Smooth muscle cell (in vitro differentiated cells): ENCODE results near the gene AMOTL2. TPM values are rescaled to one million over a fixed set of nuclear protein-coding genes. Genes with fewer than 3 reads are reported as not detected.

Experiments
- DNase-seq: peaks from one replicate; lab custom pipeline; 2025; ENCODE audit not compliant: unreplicated experiment; lab: John Stamatoyannopoulos, UW
- H2AFZ ChIP-seq: fragments of 200-600 bp; sonication (generic); 2 replicates; pipeline ENCODE4 v1.6.0; 2016; ENCODE audit warnings: antibody characterized with exemption, low read depth, mild to moderate bottlenecking
- H3F3A ChIP-seq: fragments of 200-600 bp; sonication (generic); 2 replicates; pipeline ENCODE4 v1.6.0; 2017; ENCODE audit warnings: antibody characterized with exemption, low read depth
- H3K27ac ChIP-seq: fragments of 200-600 bp; sonication (generic); 2 replicates; pipeline ENCODE4 v1.5.1; 2016; ENCODE audit warnings: low read depth, mild to moderate bottlenecking
- H3K27me3 ChIP-seq: fragments of 200-600 bp; sonication (generic); 2 replicates; pipeline ENCODE4 v1.6.1; 2016; ENCODE audit warnings: low read depth, mild to moderate bottlenecking
- H3K36me3 ChIP-seq: fragments of 200-600 bp; sonication (generic); 2 replicates; pipeline ENCODE4 v1.5.1; 2016; ENCODE audit warnings: low read depth
- H3K4me1 ChIP-seq: fragments of 200-600 bp; sonication (generic); 2 replicates; pipeline ENCODE4 v1.5.1; 2016; ENCODE audit warnings: low read depth
- H3K4me2 ChIP-seq: fragments of 200-600 bp; sonication (generic); 2 replicates; pipeline ENCODE4 v1.6.0; 2016; ENCODE audit warnings: mild to moderate bottlenecking
- H3K4me3 ChIP-seq: fragments of 200-600 bp; sonication (generic); 2 replicates; pipeline ENCODE4 v1.5.1; 2016; ENCODE audit warnings: mild to moderate bottlenecking
- H3K79me2 ChIP-seq: fragments of 200-600 bp; sonication (generic); 2 replicates; pipeline ENCODE4 v1.6.0; 2016; ENCODE audit warnings: low read depth, mild to moderate bottlenecking
- H3K9ac ChIP-seq: fragments of 200-600 bp; sonication (generic); 2 replicates; pipeline ENCODE4 v1.6.0; 2016; ENCODE audit warnings: low read depth
- H3K9me3 ChIP-seq: fragments of 200-600 bp; sonication (generic); replicated peaks from 2 replicates; pipeline ENCODE4 v1.5.1; 2016; ENCODE audit warnings: low read depth
- H4K20me1 ChIP-seq: fragments of 200-600 bp; sonication (generic); 2 replicates; pipeline ENCODE4 v1.6.0; 2016; ENCODE audit warnings: low read depth
- CTCF ChIP-seq: fragments of 200-600 bp; sonication (generic); IDR thresholded peaks from 2 replicates; pipeline ENCODE4 v1.5.1; 2017; ENCODE audit warnings: borderline replicate concordance, mild to moderate bottlenecking, antibody characterized with exemption; ENCODE audit not compliant: insufficient read depth, poor library complexity, severe bottlenecking
- WGBS: methylation state at CpG from one replicate; pipeline ENCODE4 v1.1.7; 2016; ENCODE audit warnings: low lambda C conversion rate; 5-methylcytosine and 5-hydroxymethylcytosine counted together
- polyA plus RNA-seq: library from polyadenylated mRNA; unstranded; fragments of >200 nt; fragmentation: Nextera tagmentation; extraction: Ambion mirVana; gene quantifications from 2 replicates; pipeline ENCODE4 v1.2.1, GENCODE V29; 2016
- total RNA-seq: library from RNA; depleted of rRNA; stranded (reverse); fragments of >200 nt; gene quantifications from 2 replicates; pipeline ENCODE4 v1.2.3, GENCODE V29; 2014

The AMOTL2 gene
- total and polyA plus RNA-seq, 2 experiments from 2014 or later, result 109 to 114 TPM

- H3K27me3 ChIP-seq, result no peaks in the 10 kb centered on the region
- H3K4me2 ChIP-seq, result no peak overlapping the region
- H3K4me1 ChIP-seq, result peaks cover 26% of the 10 kb centered on the region
- no peaks in the 10 kb centered on the region for H3K9me3 ChIP-seq
- no peaks in the 10 kb centered on the region for H3K36me3 ChIP-seq
- H2AFZ ChIP-seq, result no peak overlapping the region
- H3K79me2 ChIP-seq, result no peaks in the 10 kb centered on the region
- H3F3A ChIP-seq, result peaks cover 38% of the 10 kb centered on the region
- TF ChIP-seq CTCF, result no peak
- H3K27ac ChIP-seq, result no peak overlapping the region
- no peak overlapping the region for H3K4me3 ChIP-seq
- WGBS, result 27% methylated on average over 2 of the region's 2 CpGs
- DNase-seq, result no peak
- no peaks in the 10 kb centered on the region for H4K20me1 ChIP-seq
- no peak overlapping the region for H3K9ac ChIP-seq
Measured at GRCh38 chr3:134311265-134311664, 63.0 kb downstream of the AMOTL2 start.

- Histone ChIP-seq H4K20me1 (no peaks in the 10 kb centered on the region), H3K9ac (no peak overlapping the region), H3F3A (peaks cover 27% of the 10 kb centered on the region), H3K4me1 (peaks cover 20% of the 10 kb centered on the region), H3K4me3 (no peak overlapping the region), H3K4me2 (no peak overlapping the region), H3K36me3 (no peaks in the 10 kb centered on the region), H3K79me2 (no peaks in the 10 kb centered on the region), H3K27me3 (no peaks in the 10 kb centered on the region), H2AFZ (peak overlapping the region; percentile 25), H3K27ac (peak overlapping the region; percentile 5), H3K9me3 (no peaks in the 10 kb centered on the region)
- TF ChIP-seq CTCF, result no peak
- WGBS, result 73% methylated on average over 9 of the region's 9 CpGs
- no peak for DNase-seq
Measured at GRCh38 chr3:134309987-134310700, 64.1 kb downstream of the AMOTL2 start.

GRCh38 chr3:134308350-134308891 lies 65.8 kb downstream of the AMOTL2 start:
- 10% methylated on average over 11 of the region's 11 CpGs for WGBS

More at GRCh38 chr3:134308350-134308891, 65.8 kb downstream of the AMOTL2 start:
- no peaks in the 10 kb centered on the region for H3K79me2 ChIP-seq
- peak overlapping the region; percentile 33 for H3K4me3 ChIP-seq
- peak; percentile 100 for TF ChIP-seq CTCF
- peak overlapping the region; percentile 61 for H3K27ac ChIP-seq
- no peak overlapping the region for H3K9ac ChIP-seq
- H3K36me3 ChIP-seq, result no peaks in the 10 kb centered on the region
- peaks cover 17% of the 10 kb centered on the region for H3F3A ChIP-seq
- peak overlapping the region; percentile 81 for H3K4me2 ChIP-seq
- H3K27me3 ChIP-seq, result no peaks in the 10 kb centered on the region
- no peaks in the 10 kb centered on the region for H3K9me3 ChIP-seq
- H2AFZ ChIP-seq, result peak overlapping the region; percentile 90
- DNase-seq, result peak; percentile 66
- no peaks in the 10 kb centered on the region for H4K20me1 ChIP-seq
- H3K4me1 ChIP-seq, result peaks cover 5% of the 10 kb centered on the region
